WTC11 (cell line): ENCODE data around the gene VAV2. TPM values are rescaled to one million over a fixed set of nuclear protein-coding genes. Genes with fewer than 3 reads are reported as not detected.

Source experiments
- ATAC-seq: fragments of 200-7000 bp; cut with Tn5 transposase; 2 replicates; pipeline ENCODE4 v1.10.0; 2021; ENCODE audit warnings: mild to moderate bottlenecking, moderate library complexity
- CTCF ChIA-PET: fragments of 300-600 bp; sonication (Branson Sonifier 250); formaldehyde crosslinking; loops from one replicate; lab custom pipeline; 2021; ENCODE audit warnings: antibody characterized with exemption; lab: Charles Lee
- POLR2A ChIA-PET: fragments of 350-600 bp; sonication (Branson Sonifier 250); formaldehyde crosslinking; loops from one replicate; lab custom pipeline; 2021; ENCODE audit warnings: antibody characterized with exemption; lab: Charles Lee
- DNase-seq: peaks from one replicate; pipeline ENCODE4 v3.0.0; 2021; ENCODE audit warnings: low spot score
- H3K27ac Mint-ChIP-seq: 2 replicates; pipeline ENCODE4 v1.8.0; 2021; ENCODE audit warnings: mixed read lengths
- H3K27me3 Mint-ChIP-seq: 2 replicates; pipeline ENCODE4 v1.8.0; 2021; ENCODE audit warnings: low read depth, mild to moderate bottlenecking, moderate library complexity, mixed read lengths
- H3K36me3 Mint-ChIP-seq: 2 replicates; pipeline ENCODE4 v1.8.0; 2021; ENCODE audit warnings: mixed read lengths
- H3K4me1 Mint-ChIP-seq: 2 replicates; pipeline ENCODE4 v1.8.0; 2022; ENCODE audit warnings: mixed read lengths
- H3K4me3 Mint-ChIP-seq: 2 replicates; pipeline ENCODE4 v1.8.0; 2021; ENCODE audit warnings: mild to moderate bottlenecking, moderate library complexity, mixed read lengths
- H3K9me3 Mint-ChIP-seq: 2 replicates; pipeline ENCODE4 v1.8.0; 2021; ENCODE audit warnings: mixed read lengths
- ARID4B ChIP-seq: sonication (generic); formaldehyde crosslinking; IDR thresholded peaks from 2 replicates; pipeline ENCODE4 v1.8.0; 2023; ENCODE audit warnings: missing genetic modification reagents, mild to moderate bottlenecking, borderline replicate concordance
- ELF4 ChIP-seq: sonication (generic); formaldehyde crosslinking; IDR thresholded peaks from 2 replicates; pipeline ENCODE4 v1.8.1; 2022; ENCODE audit warnings: low read depth, mild to moderate bottlenecking, moderate library complexity, missing genetic modification reagents
- IRF1 ChIP-seq: sonication (generic); formaldehyde crosslinking; IDR thresholded peaks from 2 replicates; pipeline ENCODE4 v1.8.0; 2023; ENCODE audit warnings: missing genetic modification reagents
- ZNF219 ChIP-seq: sonication (generic); formaldehyde crosslinking; IDR thresholded peaks from 2 replicates; pipeline ENCODE4 v1.8.0; 2023; ENCODE audit warnings: missing genetic modification reagents, mild to moderate bottlenecking, borderline replicate concordance
- ZNF232 ChIP-seq: sonication (generic); formaldehyde crosslinking; IDR thresholded peaks from 2 replicates; pipeline ENCODE4 v1.8.0; 2022; ENCODE audit warnings: mild to moderate bottlenecking, missing genetic modification reagents
- ZNF512 ChIP-seq: sonication (generic); formaldehyde crosslinking; IDR thresholded peaks from 2 replicates; pipeline ENCODE4 v1.8.1; 2022; ENCODE audit warnings: missing genetic modification reagents, borderline replicate concordance
- ZNF532 ChIP-seq: fragments of 250-450 bp; sonication (Bioruptor Pico); IDR thresholded peaks from 2 replicates; pipeline ENCODE4 v1.9.0; 2021; ENCODE audit warnings: mild to moderate bottlenecking, borderline replicate concordance
- total RNA-seq: library from RNA; stranded (reverse); gene quantifications from 3 replicates; pipeline ENCODE4 v1.2.3, GENCODE V29; 2021

Gene VAV2
- total RNA-seq, 1 experiment from 2014 or later = 39.7 TPM

GRCh38 chr9:133718563-133719315 lies 273.4 kb downstream of the VAV2 start:
- no peak overlapping the region for H3K4me3 Mint-ChIP-seq
- H3K9me3 Mint-ChIP-seq = peaks cover 15% of the 10 kb centered on the region
- TF ChIP-seq ZNF512 (CRISPR knock-in tag) = no peak
- no peak for TF ChIP-seq ZNF219 (CRISPR knock-in tag)
- ChIA-PET CTCF (no interaction called here), POLR2A (no interaction called here)
- H3K27me3 Mint-ChIP-seq = no peaks in the 10 kb centered on the region; the same call in 1 of the 2 replicates
- DNase-seq (no peak), ATAC-seq (no peak)
- peaks cover 5% of the 10 kb centered on the region for H3K4me1 Mint-ChIP-seq
- H3K36me3 Mint-ChIP-seq = peaks cover 9% of the 10 kb centered on the region
- H3K27ac Mint-ChIP-seq = no peak overlapping the region

GRCh38 chr9:133717113-133718031 lies 274.8 kb downstream of the VAV2 start:
- Mint-ChIP-seq H3K9me3 (peaks cover 10% of the 10 kb centered on the region), H3K27me3 (no peaks in the 10 kb centered on the region; the same call in 1 of the 2 replicates), H3K36me3 (peaks cover 5% of the 10 kb centered on the region), H3K27ac (no peak overlapping the region), H3K4me1 (peaks cover 5% of the 10 kb centered on the region), H3K4me3 (no peak overlapping the region)
- TF ChIP-seq IRF1 (CRISPR knock-in tag) (no peak), ZNF232 (no peak), ELF4 (no peak)
- DNase-seq (no peak), ATAC-seq (no peak)
- CTCF ChIA-PET = interaction anchor here (1.5 to 1.7 kb wide), 2 partner anchors 26 to 174 kb away, joined by 3 to 7 read pairs; no protein-coding TSS in a partner anchor
- POLR2A ChIA-PET = no interaction called here

- no peak for DNase-seq
- CTCF ChIA-PET = interaction anchor here (1.2 to 3.5 kb wide), 7 partner anchors 26 to 173 kb away, joined by 3 to 17 read pairs (median 3); no protein-coding TSS in a partner anchor
- Mint-ChIP-seq H3K4me3 (no peak overlapping the region), H3K27ac (no peak overlapping the region), H3K27me3 (no peaks in the 10 kb centered on the region; the same call in 1 of the 2 replicates), H3K9me3 (peaks cover 10% of the 10 kb centered on the region), H3K4me1 (peaks cover 5% of the 10 kb centered on the region), H3K36me3 (peaks cover 5% of the 10 kb centered on the region)
- TF ChIP-seq ZNF532 = no peak
- no peak for TF ChIP-seq ARID4B
- ATAC-seq = no peak
- POLR2A ChIA-PET = interaction anchor here (0.8 kb wide), 1 partner anchor 22 kb away, joined by 3 read pairs; the partner anchor contains the start of gene SARDH
These were observed 275.5 kb downstream of the VAV2 start for GRCh38 chr9:133716564-133717112.
